GM18511 (cell line): ENCODE results near the gene RNFT1.
"Not testable (repeated sequence)": the region's sequence is repeated elsewhere in the genome, so short reads cannot be mapped to it uniquely, and the experiment has no call there.

ENCODE experiments used
- ATAC-seq: cut with Tn5 transposase; IDR thresholded peaks from one replicate; pipeline ENCODE4 v1.9.1; 2021; ENCODE audit warnings: mild to moderate bottlenecking, moderate library complexity; ENCODE audit not compliant: unreplicated experiment

The RNFT1 gene, protein sequence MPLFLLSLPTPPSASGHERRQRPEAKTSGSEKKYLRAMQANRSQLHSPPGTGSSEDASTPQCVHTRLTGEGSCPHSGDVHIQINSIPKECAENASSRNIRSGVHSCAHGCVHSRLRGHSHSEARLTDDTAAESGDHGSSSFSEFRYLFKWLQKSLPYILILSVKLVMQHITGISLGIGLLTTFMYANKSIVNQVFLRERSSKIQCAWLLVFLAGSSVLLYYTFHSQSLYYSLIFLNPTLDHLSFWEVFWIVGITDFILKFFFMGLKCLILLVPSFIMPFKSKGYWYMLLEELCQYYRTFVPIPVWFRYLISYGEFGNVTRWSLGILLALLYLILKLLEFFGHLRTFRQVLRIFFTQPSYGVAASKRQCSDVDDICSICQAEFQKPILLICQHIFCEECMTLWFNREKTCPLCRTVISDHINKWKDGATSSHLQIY

DNA sequence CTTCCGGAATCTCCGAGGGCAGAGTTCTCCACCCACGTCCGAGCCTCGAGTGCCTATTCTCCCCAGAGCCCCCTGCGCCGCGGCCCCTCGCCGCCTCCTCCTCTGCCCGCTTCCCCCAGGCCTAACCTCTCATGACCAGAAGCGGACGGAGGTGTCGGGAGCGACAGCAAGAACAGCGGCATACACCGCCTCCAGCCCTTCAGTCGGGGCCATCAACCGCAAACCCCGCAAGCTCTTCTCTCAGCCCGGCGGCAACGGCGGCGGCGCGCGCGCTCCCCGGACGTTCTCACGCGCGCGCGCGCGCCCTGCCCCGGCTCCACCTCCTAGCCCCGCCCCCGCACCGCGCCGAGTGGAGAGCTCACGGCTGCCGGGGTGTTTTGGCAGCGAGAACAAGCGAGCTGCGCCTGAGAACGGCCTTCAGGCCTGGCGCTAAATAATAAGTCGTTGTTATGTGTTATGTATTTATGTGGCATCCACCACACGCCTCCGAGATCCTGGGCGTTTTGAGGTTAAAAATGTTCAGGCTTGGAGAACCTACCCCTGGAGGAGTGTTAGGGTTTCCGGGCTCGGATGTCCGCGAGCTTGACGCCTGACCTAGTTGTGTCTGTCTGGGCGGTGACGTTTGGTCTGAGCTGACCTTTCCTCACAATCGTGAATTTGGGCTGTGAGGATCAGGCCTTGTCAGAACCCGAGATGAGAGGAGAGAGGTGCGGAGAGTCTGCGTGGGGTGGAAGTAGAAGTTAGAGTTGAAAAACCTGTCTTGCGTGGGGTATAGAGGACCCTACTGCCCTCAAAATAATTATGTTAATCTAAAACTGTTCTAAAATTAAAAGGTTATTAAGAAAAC is at the start of gene RNFT1:
TSS of gene RNFT1 (minus strand) at position 259 of the 847 bp plus-strand sequence. CDS start at position 182, 77 bp downstream.
- ATAC-seq: peak; percentile 86

GRCh38 chr17:60009326-60009725 is 44.8 kb upstream of the RNFT1 start:
- ATAC-seq: not testable (repeated sequence)

- ATAC-seq: not testable (repeated sequence)
Measured at GRCh38 chr17:60008377-60008776, 43.8 kb upstream of the RNFT1 start.

DNA sequence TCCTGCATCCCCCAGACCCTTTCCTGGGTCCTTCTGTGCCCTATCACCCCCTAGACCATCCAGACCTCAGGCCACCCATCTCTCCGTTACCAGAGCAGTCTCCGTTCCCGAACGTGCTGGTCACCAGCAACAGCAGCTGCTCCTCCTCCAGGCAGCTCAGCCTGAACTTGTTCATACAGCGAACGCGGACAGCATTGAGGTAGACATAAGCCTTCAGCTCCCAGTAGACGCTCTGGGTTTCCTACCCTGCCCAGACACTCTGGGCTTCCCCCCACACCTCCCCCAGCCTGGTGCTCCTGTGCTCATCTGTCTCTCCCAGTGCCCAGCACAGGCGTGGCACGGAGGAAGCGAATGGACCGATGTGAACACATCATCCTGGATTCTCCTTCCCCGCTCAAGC is 41.6 kb upstream of the RNFT1 start:
- no peak for ATAC-seq

- ATAC-seq: not testable (repeated sequence)
Measured at GRCh38 chr17:60004561-60004960, 40.0 kb upstream of the RNFT1 start.

- not testable (repeated sequence) for ATAC-seq
Measured at GRCh38 chr17:60002405-60002804, 37.9 kb upstream of the RNFT1 start.

DNA sequence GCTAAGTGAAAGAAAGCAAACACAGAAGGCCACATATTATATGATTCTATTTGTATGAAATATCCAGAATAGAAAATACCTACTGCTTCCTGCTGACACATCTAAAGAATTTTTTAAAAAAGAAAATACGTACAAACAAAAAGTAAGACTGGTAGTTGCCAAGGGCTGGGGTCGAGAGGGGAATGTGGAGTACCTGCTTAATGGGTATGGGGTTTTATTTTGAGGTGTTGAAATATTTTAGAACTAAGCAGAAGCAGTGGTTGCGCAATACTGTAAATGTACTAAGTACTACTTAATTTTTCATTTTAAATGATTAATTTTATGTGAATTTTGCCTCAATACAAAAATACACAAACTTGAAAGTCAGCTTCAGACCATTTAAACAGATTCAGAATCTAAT is 32.1 kb upstream of the RNFT1 start:
- not testable (repeated sequence) for ATAC-seq

DNA sequence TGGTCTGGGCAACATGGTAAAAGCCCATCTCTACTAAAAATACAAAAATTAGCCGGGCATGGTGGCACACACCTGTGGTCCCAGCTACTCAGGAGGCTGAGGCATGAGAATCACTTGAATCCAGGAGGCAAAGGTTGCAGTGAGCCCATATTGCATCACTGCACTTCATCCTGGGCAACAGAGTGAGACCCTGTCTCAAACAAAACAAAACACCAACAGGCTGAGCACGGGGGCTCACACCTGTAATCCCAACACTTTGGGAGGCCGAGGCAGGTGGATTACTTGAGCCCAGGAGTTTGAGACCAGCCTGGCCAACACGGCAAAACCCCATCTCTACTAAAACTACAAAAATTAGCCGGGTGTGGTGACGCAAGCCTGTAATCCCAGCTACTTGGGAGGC is 10.6 kb upstream of the RNFT1 start:
- not testable (repeated sequence) for ATAC-seq

- ATAC-seq: not testable (repeated sequence)
Measured at GRCh38 chr17:59973483-59973882, 8.9 kb upstream of the RNFT1 start.

DNA sequence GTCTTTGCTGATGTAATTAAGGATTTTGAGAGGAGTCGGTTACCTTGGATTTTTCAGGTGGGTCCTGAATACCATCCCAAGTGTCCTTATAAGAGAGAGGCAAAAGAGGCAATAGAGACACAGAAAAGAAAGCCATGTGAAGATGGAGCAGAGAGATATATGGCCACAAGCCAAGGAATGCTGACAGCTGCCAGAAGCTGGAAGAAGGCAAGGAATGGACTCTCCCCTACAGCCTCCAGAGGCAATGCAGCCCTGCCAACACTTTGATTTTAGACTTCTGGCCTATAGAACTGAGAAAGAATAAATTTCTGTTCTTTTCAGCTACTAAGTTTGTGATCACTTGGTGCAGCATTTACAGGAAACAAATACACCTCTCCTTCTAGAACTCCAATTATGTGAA is 8.2 kb upstream of the RNFT1 start:
- no peak for ATAC-seq

DNA sequence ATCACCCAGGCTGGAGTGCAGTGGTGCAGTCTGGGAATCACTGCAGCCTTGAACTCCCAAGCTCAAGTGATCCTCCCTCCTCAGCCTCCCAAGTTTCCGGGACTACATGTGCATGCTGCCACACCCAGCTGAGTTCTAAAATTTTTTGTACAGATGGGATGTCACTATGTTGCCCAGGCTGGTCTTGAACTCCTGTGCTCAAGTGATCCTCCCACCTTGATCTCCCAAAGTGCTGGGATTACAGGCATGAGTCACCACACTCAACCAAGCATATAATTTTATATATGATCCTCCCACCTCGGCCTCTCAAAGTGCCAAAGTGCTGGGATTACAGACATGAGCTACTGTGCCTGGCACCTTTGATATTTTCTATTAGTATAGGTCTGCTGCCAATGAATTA is 7.2 kb upstream of the RNFT1 start:
- ATAC-seq: not testable (repeated sequence)

DNA sequence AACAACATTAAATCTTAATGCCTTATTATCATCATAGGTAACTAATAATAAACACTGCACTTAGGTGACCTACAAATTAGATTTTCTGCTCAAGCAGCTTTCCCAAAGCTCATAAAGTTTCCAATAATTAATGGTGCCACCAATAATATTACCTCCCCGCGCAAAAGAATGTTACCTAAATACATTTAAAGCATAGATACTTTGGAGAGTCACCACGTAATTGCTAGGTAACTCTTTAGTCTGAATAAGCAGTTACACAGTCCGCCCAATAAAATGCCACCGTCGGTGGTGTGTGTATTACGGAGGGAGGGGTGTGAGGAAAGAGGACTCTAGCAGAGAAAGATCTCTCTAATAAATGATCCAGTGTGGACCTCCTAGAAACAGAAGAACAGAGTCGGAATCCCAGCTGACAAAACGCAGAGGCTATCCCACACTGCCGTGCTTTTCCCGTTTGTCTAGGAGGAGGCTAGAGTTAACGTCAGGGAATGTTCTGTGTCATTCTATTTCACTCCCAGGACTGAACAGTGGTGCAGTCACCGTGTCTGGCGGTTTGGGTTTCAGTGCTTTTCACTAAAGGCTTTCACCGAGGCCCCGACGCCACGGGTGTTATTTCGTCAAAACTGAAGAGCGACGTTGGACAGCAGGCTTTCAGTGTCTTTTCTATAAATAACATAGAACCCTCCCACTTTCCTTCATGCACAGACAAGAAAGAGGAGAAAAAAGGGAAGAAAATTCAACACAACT is 630 bp downstream of the RNFT1 start:
- ATAC-seq: peak; percentile 49

- no peak for ATAC-seq
Measured at GRCh38 chr17:59962739-59963318, 1.7 kb downstream of the RNFT1 start.

- ATAC-seq: not testable (repeated sequence)
Measured at GRCh38 chr17:59959574-59959973, 5.0 kb downstream of the RNFT1 start.

- no peak for ATAC-seq
Measured at GRCh38 chr17:59954856-59955255, 9.7 kb downstream of the RNFT1 start.

- ATAC-seq: no peak
Measured at GRCh38 chr17:59950049-59950448, 14.5 kb downstream of the RNFT1 start.

- ATAC-seq: not testable (repeated sequence)
Measured at GRCh38 chr17:59947310-59947709, 17.2 kb downstream of the RNFT1 start.

- not testable (repeated sequence) for ATAC-seq
Measured at GRCh38 chr17:59946433-59946832, 18.1 kb downstream of the RNFT1 start.

GRCh38 chr17:59941131-59941530 is 23.4 kb downstream of the RNFT1 start:
- no peak for ATAC-seq

- ATAC-seq: not testable (repeated sequence)
Measured at GRCh38 chr17:59940697-59941096, 23.8 kb downstream of the RNFT1 start.

GRCh38 chr17:59933317-59933716 is 31.2 kb downstream of the RNFT1 start:
- ATAC-seq: not testable (repeated sequence)
